Measurements from ENCODE around the gene MYOZ3.
A peak's percentile ranks its signal among the peaks of the same experiment; 100 is the strongest.

MYOZ3 gene

GRCh38 chr5:150644058-150644457, 17.0 kb upstream of the MYOZ3 start:
- DNase-seq, result no peak

- DNase-seq, result no peak
Observed at GRCh38 chr5:150644514-150644913, 16.5 kb upstream of the MYOZ3 start.

- no peak for DNase-seq
Observed at GRCh38 chr5:150645070-150645700, 15.9 kb upstream of the MYOZ3 start.

GRCh38 chr5:150647275-150648251, 13.5 kb upstream of the MYOZ3 start:
- no peak for DNase-seq

- DNase-seq, result no peak
Observed at GRCh38 chr5:150648294-150649107, 12.6 kb upstream of the MYOZ3 start.

GRCh38 chr5:150649108-150650020, 11.7 kb upstream of the MYOZ3 start:
- DNase-seq, result no peak

GRCh38 chr5:150650021-150651006, 10.7 kb upstream of the MYOZ3 start:
- no peak for DNase-seq

GRCh38 chr5:150651382-150651781, 9.7 kb upstream of the MYOZ3 start:
- DNase-seq, result no peak

GRCh38 chr5:150651924-150652671, 9.0 kb upstream of the MYOZ3 start:
- no peak for DNase-seq

- DNase-seq, result no peak
Observed at GRCh38 chr5:150653145-150653761, 7.8 kb upstream of the MYOZ3 start.

- no peak for DNase-seq
Observed at GRCh38 chr5:150653762-150654556, 7.1 kb upstream of the MYOZ3 start.

GRCh38 chr5:150655221-150655620, 5.8 kb upstream of the MYOZ3 start:
- DNase-seq, result no peak

- DNase-seq, result peak; percentile 91
Observed at GRCh38 chr5:150656191-150657132, 4.6 kb upstream of the MYOZ3 start.

- DNase-seq, result no peak
Observed at GRCh38 chr5:150658121-150658520, 2.9 kb upstream of the MYOZ3 start.

- peak; percentile 42 for DNase-seq
Observed at GRCh38 chr5:150658699-150659265, 2.3 kb upstream of the MYOZ3 start.

GRCh38 chr5:150659360-150660107, 1.5 kb upstream of the MYOZ3 start:
- peak; percentile 53 for DNase-seq

Measured in activated effector memory CD4-positive, alpha-beta T cell treated with anti-CD3 and anti-CD28 coated beads, Interleukin-2, amount 50 U/mL, for 16 hours (primary cell).